ENCODE results near the gene SP140.
"Not testable (repeated sequence)": the region's sequence is repeated elsewhere in the genome, so short reads cannot be mapped to it uniquely, and the experiment has no call there.

SP140 gene

DNA sequence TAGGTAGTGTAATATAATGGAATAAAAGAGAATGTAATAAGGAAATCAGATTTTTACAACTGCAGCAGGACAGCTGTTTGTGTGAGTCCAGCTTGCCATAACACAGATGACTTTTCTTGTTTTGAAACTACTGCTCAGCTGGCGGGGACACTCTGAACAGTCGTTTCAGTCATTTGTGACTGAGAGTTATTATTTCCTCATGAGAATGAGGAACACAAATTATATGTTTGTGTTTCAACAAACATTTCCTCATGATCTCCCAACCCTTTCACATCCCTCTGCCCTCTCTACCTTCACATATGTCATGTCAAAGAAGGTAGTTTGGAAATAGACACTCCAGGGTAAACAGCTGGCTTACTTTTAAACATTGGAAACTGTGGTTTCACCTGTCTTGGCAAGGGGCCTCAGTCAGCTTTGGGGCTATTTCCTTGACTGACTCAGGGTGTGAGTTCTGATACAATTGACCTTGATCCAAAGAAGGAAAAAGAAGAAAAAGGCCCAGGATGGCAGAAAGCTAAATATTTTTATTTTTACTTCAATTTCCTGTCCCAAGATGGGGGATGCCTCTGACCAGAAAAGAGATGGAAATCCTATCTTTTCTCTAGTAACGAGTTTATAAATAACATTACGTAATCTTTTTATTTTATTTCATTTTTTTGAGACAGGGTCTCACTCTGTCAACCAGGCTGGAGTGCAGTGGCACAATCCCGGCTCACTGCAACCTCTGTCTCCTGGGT lies 102.0 kb downstream of the SP140 start:
- peak; percentile 50 for DNase-seq

DNA sequence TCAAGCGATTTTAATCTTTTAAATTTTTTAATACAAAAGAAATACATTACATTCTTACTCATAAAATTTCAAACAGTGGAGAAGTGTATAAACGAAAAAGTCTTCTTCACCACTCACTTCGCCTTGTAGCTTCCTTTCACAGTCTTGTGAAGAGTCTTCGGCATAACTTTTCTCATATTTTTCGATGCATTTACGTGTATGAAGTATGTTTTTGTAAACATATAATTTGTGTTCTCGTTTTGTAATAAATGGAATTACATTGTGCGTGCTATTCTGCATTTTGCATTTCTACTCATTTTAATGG lies 102.6 kb downstream of the SP140 start:
- DNase-seq, result no peak

DNA sequence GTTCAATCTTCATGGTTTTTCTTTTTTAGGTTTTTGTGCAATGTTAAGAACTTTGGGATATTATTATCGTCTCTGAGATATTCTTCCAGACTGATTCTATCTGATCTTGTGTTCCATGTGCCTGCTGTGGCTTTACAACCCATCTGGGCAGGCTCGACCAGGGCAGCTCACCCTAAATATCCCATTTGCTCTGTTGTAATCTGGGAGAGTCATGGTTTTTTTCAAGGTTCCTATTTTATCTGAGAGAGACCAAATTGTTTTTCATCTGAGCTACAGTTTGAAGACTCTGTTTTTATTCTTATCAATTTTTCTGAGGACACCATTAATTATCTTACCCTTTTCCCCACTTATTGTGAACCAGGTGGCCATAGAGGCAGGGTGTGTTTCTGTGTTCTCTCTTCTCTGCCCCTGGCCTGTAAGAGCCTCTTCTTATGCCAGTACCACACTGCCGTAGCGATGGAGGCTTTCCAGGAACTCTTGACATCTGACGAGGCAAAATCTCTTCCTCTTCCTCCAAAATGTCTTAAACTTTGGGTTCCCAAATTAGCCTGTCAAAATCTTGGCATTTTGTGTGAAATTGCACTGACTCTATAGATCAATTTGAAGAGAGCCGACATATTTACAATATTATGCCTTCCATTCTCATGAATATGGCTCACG lies 104.5 kb downstream of the SP140 start:
- DNase-seq, result no peak

DNA sequence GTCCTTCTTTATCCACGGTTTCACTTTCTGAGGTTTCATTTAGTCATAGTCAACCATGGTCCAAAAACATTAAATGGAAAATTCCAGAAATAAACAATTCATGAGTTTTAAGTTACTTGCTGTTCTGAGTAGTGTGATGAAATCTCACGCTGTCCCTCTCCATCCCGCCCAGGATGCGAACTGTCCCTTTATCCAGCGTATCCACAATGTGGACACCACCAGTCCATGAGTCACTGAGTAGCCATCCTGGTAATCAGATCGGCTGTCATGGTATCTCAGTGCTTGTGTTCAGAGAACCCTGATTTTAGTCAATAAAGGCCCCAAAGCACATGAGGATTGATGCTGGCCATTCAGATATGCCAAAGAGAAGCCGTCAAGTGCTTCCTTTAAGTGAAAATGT lies 105.2 kb downstream of the SP140 start:
- no peak for DNase-seq

DNA sequence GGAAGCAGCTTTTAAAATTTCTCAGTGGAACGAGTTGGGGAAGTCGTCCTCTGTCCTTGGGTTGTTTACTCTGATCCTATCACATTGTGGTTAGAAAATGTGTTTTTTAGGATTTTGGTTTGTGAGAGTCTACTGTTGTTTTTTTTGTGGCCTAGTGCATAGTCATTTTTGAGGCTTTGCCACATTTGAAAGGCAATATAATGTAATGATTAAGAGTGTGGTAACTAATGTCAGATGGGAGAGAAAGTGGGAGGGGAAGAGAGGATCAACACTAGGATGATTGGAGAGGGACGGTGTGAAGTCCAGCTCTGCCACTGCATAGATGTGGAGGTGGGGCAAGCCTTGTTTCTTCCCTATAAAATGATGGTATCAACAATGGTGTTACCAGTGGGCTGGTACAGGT lies 109.9 kb downstream of the SP140 start:
- no peak for DNase-seq

DNA sequence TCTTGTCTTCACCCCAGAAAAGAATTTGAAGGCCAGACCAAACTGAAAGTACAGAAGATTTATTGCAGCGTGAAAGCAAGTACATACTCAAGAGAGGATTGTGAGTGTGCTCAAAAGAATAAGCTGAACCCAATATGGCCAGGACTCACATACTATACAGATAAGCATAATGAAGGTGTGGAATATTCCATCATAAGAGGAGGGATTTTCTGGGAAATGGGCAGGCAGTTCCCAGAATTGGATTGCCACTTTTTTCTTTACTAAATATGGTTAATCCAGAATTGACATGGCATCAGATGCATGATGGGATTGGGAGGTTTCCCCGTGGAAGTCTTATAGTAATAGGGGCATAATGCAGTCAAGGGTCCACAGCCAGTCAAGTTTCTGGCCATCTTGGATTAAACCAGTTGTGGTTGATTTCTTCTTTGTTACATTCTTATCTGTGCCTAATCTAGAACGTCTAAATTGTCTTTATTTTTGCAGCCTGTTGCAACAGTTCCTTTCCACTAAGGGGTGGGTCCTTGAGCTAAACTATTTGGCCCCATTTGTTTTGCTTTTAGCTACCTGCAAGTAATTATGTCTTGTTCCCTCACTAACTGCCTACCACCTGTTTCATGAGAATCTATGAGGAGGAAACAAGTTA lies 110.4 kb downstream of the SP140 start:
- no peak for DNase-seq

DNA sequence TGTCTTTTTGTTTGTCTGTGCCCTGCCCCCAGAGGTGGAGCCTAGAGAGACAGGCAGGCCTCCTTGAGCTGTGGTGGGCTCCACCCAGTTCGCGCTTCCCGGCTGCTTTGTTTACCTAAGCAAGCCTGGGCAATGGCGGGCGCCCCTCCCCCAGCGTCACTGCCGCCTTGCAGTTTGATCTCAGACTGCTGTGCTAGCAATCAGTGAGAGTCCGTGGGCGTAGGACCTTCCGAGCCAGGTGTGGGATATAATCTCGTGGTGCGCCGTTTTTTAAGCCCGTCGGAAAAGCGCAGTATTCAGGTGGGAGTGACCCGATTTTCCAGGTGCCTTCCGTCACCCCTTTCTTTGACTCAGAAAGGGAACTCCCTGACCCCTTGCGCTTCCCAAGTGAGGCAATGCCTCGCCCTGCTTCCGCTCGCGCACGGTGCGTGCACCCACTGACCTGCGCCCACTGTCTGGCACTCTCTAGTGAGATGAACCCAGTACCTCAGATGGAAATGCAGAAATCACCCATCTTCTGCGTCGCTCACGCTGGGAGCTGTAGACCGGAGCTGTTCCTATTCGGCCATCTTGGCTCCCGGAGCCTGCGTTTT lies 116.5 kb downstream of the SP140 start:
- DNase-seq, result not testable (repeated sequence)

DNA sequence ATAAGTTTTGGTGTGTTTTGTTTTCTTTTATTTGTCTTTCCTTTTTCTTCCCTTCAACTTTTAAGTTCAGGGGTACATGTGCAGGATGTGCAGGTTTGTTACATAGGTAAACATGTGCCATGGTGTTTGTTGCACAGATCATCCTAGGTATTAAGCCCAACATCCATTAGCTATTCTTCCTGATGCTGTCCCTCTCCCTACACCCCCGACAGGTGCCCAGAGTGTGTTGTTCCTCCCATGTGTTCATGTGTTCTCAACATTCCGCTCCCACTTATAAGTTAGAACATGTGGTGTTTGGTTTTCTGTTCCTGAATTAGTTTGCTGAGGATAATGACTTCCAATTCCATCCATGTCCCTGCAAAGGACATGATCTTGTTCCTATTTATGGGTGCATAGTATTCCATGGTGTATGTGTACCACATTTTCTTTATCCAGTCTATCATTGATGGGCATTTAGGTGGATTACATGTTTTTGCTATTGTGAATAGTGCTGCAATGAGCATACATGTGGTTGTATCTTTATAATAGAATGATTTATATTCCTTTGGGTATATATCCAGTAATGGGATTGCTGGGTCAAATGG lies 117.6 kb downstream of the SP140 start:
- not testable (repeated sequence) for DNase-seq

DNA sequence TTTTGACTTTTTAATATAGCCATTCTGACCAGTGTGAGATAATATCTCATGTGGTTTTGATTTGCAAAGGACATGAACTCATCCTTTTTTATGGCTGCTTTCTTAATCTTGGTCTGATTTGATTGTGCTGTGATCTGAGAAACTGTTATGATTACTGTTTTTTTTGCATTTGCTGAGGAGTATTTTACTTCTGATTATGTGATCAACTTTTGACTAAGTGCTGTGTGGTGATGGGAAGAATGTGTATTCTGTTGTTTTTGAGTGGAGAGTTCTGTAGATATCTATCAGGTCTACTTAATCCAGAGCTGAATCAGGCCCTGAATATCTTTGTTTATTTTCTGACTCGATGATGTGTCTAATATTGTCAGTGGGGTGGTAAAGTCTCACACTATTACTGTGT lies 118.2 kb downstream of the SP140 start:
- DNase-seq, result peak; percentile 48

DNA sequence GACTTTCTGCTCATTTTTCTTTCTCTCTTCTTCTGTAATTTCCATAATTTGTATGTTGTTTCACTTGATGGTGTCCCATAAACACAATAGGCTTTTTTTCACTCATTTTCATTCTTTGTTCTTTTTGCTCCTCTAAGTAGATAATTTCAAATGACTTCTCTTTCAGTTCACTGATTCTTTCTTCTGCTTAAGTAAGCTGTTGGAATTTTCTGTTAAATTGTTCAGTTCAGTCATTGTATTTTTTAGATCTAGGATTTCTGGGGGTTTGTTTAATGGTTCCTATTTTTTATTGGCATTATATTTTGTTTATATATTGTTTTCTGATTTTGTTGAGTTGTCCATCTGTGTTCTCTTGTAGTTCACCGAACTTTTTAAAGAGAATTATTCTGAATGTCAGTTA lies 120.9 kb downstream of the SP140 start:
- DNase-seq, result no peak

DNA sequence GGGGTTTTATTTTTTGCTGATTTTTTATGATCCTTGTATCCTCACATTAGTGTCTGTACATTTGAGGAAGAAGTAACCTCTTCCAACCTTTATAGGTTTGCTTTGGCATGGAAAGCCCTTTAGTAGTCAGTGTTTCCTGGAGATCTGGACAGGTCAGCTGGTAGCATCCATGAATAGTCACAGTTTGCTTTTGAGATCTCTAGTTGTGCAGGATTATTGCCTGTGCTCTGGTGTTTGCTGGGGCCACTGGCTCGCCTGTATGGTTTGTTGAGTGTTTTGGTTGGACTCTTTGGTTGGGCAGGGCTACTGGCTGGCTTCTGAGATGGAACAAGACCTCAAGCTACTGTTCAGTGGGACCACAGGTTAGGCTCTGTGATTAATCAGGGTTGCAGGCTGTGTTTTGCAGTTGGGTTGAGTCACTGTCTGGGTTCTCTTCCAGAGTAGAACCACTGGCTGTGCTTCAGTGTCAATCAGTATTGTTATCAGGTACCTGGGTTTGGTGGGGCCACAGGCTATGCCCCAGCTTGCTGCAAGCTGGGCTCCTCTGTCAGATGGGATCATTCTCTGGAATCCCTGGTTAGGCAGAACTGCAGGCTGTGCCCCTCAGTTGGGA lies 121.5 kb downstream of the SP140 start:
- DNase-seq, result peak; percentile 45

DNA sequence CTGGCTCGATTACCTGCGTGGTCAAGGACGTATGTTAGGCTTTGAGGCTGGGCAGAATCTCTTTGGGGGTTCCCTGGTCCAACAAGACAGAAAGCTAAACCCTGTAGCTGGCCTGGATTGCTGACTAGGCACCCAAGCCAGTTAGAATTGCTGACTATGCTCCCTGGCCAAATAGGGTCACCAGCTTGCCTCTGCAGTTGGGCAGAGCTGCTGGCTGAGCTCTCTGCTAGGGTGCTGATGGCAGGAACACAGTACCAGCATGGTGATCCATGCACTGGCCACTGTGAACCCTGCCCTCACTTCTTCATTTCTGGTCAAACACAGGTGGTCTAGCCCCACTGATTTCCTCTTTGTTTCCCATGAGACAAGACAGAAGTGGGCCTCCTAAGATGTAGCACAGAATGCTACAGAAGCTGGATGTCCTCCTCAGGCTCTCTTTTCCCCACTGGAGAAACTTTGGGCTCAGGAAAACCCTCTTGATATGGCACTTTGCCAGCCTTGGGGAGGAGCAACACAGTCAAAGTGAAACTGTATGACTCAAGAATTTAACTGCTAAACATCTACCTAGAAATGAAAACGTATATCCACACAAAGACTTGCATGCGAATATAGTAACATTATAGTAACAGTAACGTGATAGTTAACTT lies 122.2 kb downstream of the SP140 start:
- peak; percentile 82 for DNase-seq

DNA sequence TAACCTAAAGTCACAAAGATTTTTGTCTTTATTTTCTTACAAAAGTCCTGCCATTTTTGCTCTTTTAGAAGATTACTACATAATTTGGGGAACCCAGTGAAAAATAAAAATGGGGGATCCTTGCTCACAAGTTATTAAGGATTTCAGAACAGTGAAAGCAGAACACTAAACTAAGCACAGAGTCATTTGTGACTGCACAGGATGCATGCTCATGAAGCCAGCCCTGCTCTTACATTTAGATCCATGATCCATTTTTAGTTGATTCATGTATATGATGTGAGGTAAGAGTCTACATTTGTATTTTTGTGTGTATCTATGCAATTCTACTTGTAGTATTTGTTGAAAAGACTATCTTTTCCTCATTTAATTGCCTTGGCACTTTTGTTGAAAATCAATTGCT lies 123.3 kb downstream of the SP140 start:
- peak; percentile 56 for DNase-seq

DNA sequence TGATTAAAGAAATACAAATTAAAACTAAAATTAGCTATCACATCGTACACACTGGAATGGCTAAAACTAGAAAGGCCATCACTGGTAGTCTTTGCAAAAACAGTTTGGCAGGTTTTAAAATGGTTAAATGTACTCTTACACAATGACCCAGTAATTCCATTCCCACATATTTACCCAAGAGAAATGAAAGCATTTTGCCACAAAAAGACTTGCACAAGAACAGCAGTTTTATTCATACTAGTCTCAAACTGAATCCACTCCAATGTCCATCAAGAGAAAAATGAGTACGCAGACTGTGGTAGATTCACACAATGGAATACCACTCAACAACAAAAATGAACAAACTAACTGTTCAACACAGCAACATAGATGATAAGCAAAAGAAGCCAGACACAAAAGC lies 130.5 kb downstream of the SP140 start:
- no peak for DNase-seq

DNA sequence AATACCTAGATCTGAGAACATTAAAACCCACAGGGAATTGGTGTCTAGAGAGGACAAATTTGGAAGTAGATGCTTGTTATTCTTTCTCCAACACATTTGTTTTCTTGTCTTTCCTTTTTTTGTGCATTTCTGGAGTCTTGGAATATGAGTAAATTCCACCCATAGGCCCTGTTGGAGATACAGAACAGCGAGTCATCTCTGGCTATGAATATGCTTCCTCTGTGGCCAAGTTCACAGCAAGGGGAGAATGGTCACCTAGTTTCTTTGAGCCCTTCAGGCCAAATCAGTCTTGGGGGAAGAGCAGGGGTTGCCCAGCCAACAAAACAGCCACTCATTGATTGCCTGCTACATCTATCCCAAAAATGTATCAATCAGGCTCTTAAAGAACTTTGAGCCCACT lies 132.8 kb downstream of the SP140 start:
- peak; percentile 10 for DNase-seq

DNA sequence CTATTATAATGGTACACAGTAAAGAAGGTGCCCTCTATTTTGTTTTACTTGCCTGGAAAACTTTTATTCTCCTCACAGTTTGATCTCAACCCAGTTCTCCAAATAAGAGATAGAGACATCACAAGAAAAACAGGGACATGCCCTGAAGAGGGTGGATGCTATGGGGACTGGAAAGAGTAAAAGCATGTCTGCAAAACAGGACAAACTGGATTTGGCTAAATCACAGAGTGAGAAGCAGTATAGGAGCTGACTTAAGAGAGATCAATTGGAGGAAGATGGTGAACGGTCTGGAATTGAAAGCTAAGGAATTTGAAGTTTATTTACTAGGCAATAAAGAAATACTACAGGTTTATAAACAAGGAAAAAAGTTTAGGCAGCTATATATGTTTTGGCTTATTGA lies 134.5 kb downstream of the SP140 start:
- DNase-seq, result no peak

DNA sequence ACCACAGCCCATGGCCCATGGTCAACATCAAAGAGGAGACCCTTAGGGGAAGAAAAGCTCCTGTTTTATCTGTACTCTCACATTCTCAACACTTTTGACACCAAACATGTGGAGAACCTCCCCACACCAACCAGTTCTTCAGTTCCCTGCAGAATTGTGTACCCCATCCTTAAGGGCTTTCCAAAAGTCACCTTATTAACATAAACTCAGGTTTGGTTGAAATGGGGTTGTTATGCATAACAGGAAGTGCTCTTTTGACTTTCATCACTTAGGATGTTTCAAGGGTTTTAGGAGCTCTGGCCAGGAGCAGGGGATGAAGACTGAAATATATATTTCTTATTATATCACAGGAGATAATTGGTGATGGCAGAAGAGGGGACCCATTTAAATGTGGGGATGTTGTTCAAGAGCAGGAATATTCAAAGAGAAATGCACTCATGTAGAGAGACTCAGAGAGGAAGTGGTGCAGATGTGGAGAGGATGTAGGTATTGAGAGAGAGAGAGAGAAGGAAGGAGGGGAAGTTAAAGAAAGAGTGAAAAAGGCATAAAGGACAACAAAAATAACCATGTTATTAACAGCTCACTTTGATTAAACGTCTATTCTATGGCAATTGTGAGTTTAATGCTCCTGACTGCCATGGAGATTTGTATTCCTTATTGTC lies 136.6 kb downstream of the SP140 start:
- no peak for DNase-seq
